Upper lobe of right lung (tissue), 1 donor: ENCODE measurements around the gene MT2A. TPM values are rescaled to one million over a fixed set of nuclear protein-coding genes. Genes with fewer than 3 reads are reported as not detected.

Experiments
- ATAC-seq: fragments of 200-7000 bp; cut with Tn5 transposase; one replicate; pipeline ENCODE4 v1.9.1; 2020; ENCODE audit warnings: mild to moderate bottlenecking, moderate library complexity
- DNase-seq: peaks from one replicate; pipeline ENCODE4 v3.0.0-alpha.2; 2020
- H3K27ac ChIP-seq: fragments of 200-600 bp; one replicate; pipeline ENCODE4 v1.8.0; 2022
- H3K27me3 ChIP-seq: fragments of 200-600 bp; one replicate; pipeline ENCODE4 v1.8.0; 2022; ENCODE audit warnings: mild to moderate bottlenecking
- H3K36me3 ChIP-seq: fragments of 200-600 bp; one replicate; pipeline ENCODE4 v1.8.0; 2022
- H3K4me1 ChIP-seq: fragments of 200-600 bp; one replicate; pipeline ENCODE4 v1.8.0; 2022
- H3K4me3 ChIP-seq: fragments of 200-600 bp; one replicate; pipeline ENCODE4 v1.8.0; 2022; ENCODE audit warnings: mild to moderate bottlenecking
- H3K9me3 ChIP-seq: fragments of 200-600 bp; one replicate; pipeline ENCODE4 v1.8.0; 2022
- intact Hi-C: fragments of 100-400 bp; cut with DNase I; formaldehyde crosslinking; loops from one replicate; pipeline ENCODE4 v1.11.0; 2022
- total RNA-seq: library from RNA; stranded (reverse); fragmentation: NEBNext Ultra II Directional; extraction: Animal tissue kit (Norgen Biotek cat#: 25700); gene quantifications from one replicate; pipeline ENCODE4 v1.2.1, GENCODE V29; 2021
- TF ChIP-seq, protein P1 (sequence below): fragments of 200-600 bp; IDR thresholded peaks from one replicate; pipeline ENCODE4 v1.8.0; 2022; ENCODE audit warnings: antibody characterized with exemption
- donor health status: DM: no; HTN: yes; CAD: no; lungs with severe emphysema.

MT2A gene
- total RNA-seq, 1 donor from 2014 or later: 349 TPM

DNA sequence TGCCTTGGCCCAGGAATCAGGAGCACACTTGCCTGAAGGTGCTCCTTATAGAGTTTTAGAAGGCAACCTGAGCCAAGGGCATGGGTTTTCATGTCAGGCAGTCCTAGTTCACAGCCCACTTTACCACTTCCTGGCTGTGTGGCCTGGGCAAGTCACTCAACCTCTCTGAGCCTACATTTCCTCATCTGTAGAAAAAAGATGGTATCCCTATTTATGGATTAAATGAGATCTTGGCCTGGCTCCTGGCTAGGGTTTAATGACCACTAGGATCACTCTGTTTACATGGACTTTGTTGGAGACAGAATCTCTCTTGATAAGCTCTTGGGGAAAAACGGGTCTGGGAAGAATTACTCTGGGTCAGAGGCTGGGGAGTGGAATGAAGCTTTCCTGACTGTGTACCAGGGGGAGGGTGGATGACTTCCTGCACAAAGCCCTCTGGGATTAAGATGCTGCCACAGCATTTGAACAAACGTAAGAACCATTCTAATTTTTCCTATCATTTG, 2.3 kb downstream of the MT2A start:
- ATAC-seq (no peak), DNase-seq (no peak)
- TF ChIP-seq, protein P1, sequence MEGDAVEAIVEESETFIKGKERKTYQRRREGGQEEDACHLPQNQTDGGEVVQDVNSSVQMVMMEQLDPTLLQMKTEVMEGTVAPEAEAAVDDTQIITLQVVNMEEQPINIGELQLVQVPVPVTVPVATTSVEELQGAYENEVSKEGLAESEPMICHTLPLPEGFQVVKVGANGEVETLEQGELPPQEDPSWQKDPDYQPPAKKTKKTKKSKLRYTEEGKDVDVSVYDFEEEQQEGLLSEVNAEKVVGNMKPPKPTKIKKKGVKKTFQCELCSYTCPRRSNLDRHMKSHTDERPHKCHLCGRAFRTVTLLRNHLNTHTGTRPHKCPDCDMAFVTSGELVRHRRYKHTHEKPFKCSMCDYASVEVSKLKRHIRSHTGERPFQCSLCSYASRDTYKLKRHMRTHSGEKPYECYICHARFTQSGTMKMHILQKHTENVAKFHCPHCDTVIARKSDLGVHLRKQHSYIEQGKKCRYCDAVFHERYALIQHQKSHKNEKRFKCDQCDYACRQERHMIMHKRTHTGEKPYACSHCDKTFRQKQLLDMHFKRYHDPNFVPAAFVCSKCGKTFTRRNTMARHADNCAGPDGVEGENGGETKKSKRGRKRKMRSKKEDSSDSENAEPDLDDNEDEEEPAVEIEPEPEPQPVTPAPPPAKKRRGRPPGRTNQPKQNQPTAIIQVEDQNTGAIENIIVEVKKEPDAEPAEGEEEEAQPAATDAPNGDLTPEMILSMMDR: no peak
- H3K27ac ChIP-seq: peak overlapping the region; percentile 97
- intact Hi-C loops: no loop called here
- no peaks in the 10 kb centered on the region for H3K9me3 ChIP-seq
- no peaks in the 10 kb centered on the region for H3K27me3 ChIP-seq
- no peaks in the 10 kb centered on the region for H3K36me3 ChIP-seq
- peak overlapping the region; percentile 75 for H3K4me3 ChIP-seq
- H3K4me1 ChIP-seq: peaks cover 39% of the 10 kb centered on the region

DNA sequence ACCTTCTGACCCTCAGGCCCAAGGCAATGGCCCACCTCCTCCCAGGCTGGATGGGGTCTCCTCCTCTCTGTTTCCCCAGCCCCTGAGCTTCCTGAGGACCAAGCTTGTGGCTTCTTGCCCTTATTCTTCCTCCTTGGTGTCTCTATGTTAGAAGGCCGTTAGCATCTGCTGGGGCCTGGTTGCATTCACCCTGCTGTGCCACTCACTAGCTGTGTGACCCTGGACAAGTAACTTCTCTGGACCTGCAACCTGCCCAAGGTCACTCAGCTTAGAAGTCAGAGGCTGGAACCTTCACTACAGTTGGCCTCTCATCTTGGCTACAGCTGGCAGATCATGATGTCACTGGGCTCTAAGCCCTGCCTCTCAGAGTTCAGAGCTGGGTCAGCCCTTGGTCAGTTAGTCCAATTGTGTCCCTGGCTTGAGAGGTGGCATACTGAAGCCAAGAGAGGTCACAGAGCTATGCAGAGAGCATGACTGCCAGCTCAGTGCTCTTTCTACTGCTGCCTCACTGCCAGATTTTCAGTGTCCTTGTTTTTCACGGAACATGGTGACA, 3.0 kb downstream of the MT2A start:
- TF ChIP-seq, protein P1: no peak
- Histone ChIP-seq H3K4me3 (no peak overlapping the region), H3K9me3 (no peaks in the 10 kb centered on the region), H3K27me3 (no peaks in the 10 kb centered on the region), H3K36me3 (no peaks in the 10 kb centered on the region), H3K4me1 (peaks cover 33% of the 10 kb centered on the region), H3K27ac (peak overlapping the region; percentile 97)
- DNase-seq (no peak), ATAC-seq (no peak)
- intact Hi-C loops: no loop called here

DNA sequence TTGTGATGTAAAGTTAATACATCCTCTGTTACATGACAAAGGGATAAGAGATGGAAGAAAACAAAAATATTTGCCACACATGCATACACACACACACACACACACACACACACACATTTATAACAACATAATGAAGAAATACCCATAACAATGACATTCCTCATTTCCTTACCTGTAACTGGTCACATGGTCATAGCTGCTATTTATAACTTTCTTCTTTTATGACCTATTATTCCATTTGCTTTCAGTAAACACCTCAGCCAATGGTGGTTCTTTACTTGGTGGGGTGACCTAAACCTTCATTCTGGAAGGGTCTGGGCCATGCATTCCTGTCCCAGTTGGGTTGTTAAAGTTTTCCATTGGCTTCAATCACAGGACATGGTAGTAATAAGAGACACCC, 5.3 kb downstream of the MT2A start:
- H3K27me3 ChIP-seq: no peaks in the 10 kb centered on the region
- no peak for ATAC-seq
- TF ChIP-seq, protein P1: no peak
- no peak overlapping the region for H3K27ac ChIP-seq
- no peaks in the 10 kb centered on the region for H3K36me3 ChIP-seq
- DNase-seq: no peak
- intact Hi-C loops: no loop called here
- no peak overlapping the region for H3K4me3 ChIP-seq
- peaks cover 27% of the 10 kb centered on the region for H3K4me1 ChIP-seq
- H3K9me3 ChIP-seq: no peaks in the 10 kb centered on the region

DNA sequence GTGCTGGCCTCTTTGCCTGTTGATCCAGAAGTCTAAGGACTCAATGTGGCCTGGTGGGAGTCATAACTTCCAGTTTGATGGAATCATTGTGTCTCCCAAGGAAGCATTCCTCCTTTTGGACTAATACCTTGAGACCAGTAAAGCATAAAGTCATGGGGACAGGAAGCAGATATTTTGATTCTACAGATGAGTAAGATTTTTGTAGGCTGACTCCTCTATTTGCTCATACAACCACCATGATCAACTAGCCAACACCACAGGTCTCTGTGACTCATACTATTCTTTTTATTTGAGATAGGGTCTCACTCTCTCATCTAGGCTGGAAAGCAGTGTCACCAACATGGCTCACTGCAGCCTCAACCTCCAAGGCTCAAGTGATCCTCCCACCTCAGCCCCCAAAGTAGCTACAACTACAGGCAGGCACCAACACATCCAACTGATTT, 6.2 kb downstream of the MT2A start:
- Histone ChIP-seq H3K4me1 (peaks cover 27% of the 10 kb centered on the region), H3K36me3 (no peaks in the 10 kb centered on the region), H3K9me3 (no peaks in the 10 kb centered on the region), H3K27ac (no peak overlapping the region), H3K4me3 (no peak overlapping the region), H3K27me3 (no peaks in the 10 kb centered on the region)
- ATAC-seq (no peak), DNase-seq (no peak)
- intact Hi-C loops: no loop called here
- TF ChIP-seq, protein P1: no peak

DNA sequence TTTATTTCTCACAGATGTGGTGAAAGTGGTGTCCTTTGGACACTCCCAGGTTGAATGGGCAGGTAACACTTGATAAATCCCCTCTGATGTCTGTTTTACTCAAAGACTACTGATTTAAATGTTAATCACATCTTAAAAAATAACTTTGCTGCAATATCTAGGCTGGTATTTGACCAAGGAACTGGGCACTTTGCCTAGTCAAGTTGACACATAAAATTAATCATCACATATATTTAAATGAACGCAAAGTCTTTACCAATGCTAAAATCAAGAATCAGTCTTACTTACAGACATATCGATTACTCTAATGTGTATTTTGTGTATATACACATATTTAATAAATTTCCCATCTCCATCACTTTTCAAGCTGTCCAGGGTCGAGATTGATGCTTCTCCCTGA, 7.0 kb downstream of the MT2A start:
- Histone ChIP-seq H3K27ac (no peak overlapping the region), H3K36me3 (no peaks in the 10 kb centered on the region), H3K4me1 (peaks cover 21% of the 10 kb centered on the region), H3K4me3 (no peak overlapping the region), H3K9me3 (no peaks in the 10 kb centered on the region), H3K27me3 (no peaks in the 10 kb centered on the region)
- DNase-seq (no peak), ATAC-seq (no peak)
- intact Hi-C loops: no loop called here
- TF ChIP-seq, protein P1: no peak
